AG09319 (cell line): ENCODE results near the gene TMEM79.

ENCODE experiments used
- DNase-seq: peaks from one replicate; pipeline ENCODE4 v3.0.0-alpha.2; 2010; ENCODE audit warnings: low read depth; ENCODE audit errors: extremely low read depth
- CTCF ChIP-seq: IDR thresholded peaks from 2 replicates; pipeline ENCODE4 v1.5.1; 2011; ENCODE audit warnings: low read depth, mild to moderate bottlenecking, inconsistent platforms, low read length, moderate library complexity

The TMEM79 gene, protein sequence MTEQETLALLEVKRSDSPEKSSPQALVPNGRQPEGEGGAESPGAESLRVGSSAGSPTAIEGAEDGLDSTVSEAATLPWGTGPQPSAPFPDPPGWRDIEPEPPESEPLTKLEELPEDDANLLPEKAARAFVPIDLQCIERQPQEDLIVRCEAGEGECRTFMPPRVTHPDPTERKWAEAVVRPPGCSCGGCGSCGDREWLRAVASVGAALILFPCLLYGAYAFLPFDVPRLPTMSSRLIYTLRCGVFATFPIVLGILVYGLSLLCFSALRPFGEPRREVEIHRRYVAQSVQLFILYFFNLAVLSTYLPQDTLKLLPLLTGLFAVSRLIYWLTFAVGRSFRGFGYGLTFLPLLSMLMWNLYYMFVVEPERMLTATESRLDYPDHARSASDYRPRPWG

DNA sequence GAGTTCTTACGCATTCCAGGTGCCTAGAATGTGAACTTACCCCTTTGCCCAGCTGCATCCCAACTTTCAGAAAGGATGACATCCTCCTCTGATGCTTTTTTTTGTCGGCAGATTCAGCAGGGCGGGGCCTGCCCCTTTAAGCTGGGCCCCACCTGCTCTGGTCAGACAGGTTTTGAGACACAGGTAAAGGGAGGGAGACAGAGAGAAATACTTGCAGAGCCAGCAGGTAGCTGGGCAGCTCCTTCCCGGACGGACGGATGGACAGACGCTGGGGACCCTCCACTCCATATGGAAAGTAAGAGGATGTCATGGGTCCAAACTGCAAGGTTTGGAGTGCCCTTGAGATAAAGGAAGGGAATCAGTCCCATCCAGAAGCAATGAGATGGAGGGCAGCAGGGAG lies at the start of gene TMEM79:
Gene TMEM79 (plus strand): TSS at position 214 of the 400 bp plus-strand sequence. CDS start 902 bp downstream, outside the sequence.
- TF ChIP-seq CTCF, result no peak
- no peak for DNase-seq

GRCh38 chr1:156236164-156236563 lies 48.0 kb upstream of the TMEM79 start:
- no peak for DNase-seq
- no peak for TF ChIP-seq CTCF

- no peak for TF ChIP-seq CTCF
- no peak for DNase-seq
These were observed 45.9 kb upstream of the TMEM79 start for GRCh38 chr1:156238248-156238647.

DNA sequence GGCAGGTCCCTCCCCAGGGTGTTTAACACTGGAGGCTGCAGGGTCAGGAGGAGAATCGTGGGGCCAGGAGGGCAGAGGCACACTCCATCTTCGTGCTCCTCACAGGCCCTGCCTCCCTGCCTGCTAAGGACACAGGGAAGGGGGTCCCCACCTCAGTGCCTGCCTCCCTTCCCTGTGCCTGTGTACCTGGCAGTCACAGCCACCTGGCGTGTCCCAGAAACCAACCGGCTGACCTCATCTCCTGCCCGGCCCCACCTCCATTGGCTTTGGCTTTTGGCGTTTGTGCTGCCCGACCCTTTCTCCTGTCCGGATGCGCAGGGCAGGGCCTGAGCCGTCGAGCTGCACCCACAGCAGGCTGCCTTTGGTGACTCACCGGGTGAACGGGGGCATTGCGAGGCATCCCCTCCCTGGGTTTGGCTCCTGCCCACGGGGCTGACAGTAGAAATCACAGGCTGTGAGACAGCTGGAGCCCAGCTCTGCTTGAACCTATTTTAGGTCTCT lies 42.8 kb upstream of the TMEM79 start:
- no peak for TF ChIP-seq CTCF
- DNase-seq, result no peak

DNA sequence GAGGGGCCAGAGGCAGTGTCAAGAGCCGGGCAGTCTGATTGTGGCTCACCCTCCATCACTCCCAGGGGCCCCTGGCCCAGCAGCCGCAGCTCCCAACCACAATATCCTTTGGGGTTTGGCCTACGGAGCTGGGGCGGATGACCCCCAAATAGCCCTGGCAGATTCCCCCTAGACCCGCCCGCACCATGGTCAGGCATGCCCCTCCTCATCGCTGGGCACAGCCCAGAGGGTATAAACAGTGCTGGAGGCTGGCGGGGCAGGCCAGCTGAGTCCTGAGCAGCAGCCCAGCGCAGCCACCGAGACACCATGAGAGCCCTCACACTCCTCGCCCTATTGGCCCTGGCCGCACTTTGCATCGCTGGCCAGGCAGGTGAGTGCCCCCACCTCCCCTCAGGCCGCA lies 42.2 kb upstream of the TMEM79 start, which contains the start of gene BGLAP:
Gene BGLAP (plus strand): TSS at position 259 of the 400 bp plus-strand sequence. CDS start 48 bp downstream, at position 307.
- DNase-seq, result no peak

GRCh38 chr1:156242738-156243137 lies 41.4 kb upstream of the TMEM79 start:
- DNase-seq, result no peak
- no peak for TF ChIP-seq CTCF

More for the DNA sequence above, 42.2 kb upstream of the TMEM79 start, which contains the start of gene BGLAP:
- TF ChIP-seq CTCF, result no peak

DNA sequence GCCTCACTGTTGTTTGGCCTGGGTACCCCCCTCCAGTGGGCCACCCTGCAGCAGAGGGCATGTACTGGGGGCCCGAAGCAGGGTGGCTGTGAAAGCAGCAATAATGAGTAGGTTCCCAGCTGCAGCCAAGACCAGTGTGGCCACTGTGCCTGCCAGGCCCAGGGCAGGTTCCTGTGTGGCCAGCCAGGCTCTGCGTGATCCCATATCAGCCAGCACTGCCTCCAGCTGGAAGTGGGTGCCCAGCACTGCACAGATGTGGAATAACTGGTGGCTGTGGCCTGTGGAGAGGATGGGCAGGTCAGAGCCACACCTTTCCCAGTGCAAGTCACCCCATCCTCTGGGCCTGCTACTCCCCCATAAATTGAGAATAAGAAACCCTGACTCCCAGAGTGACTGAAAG lies 40.0 kb upstream of the TMEM79 start:
- DNase-seq, result no peak
- no peak for TF ChIP-seq CTCF
